Measurements from ENCODE around the gene NR4A1. TPM values are rescaled to one million over a fixed set of nuclear protein-coding genes. Genes with fewer than 3 reads are reported as not detected.

Gene NR4A1
- polyA plus RNA-seq, 1 donor from 2014 or later = 3.4 TPM

GRCh38 chr12:52058631-52059361, 7.6 kb downstream of the NR4A1 start:
- no peaks in the 10 kb centered on the region for H3K9me3 ChIP-seq (ENCODE audit: low read length)
- H2AFZ ChIP-seq (ENCODE audit: low read depth, low read length) = no peak overlapping the region
- no peaks in the 10 kb centered on the region for H3K79me2 ChIP-seq (replicated peaks; ENCODE audit: insufficient read depth, low read length)
- TF ChIP-seq RAD21 (conservative IDR thresholded peaks at IDR 0.05) = no peak
- no peak for TF ChIP-seq TAF1 (IDR thresholded peaks at IDR 0.05; ENCODE audit: low read depth)
- no peak for TF ChIP-seq REST (IDR thresholded peaks at IDR 0.05; ENCODE audit: borderline replicate concordance)
- TF ChIP-seq EZH2 (IDR thresholded peaks at IDR 0.05; ENCODE audit: borderline replicate concordance, insufficient read depth, low read length, poor library complexity, severe bottlenecking) = no peak
- TF ChIP-seq MXI1 (conservative IDR thresholded peaks at IDR 0.05; ENCODE audit: poor library complexity, severe bottlenecking) = no peak
- no peak for TF ChIP-seq CTCF (IDR thresholded peaks at IDR 0.05; ENCODE audit: poor library complexity, severe bottlenecking)
- TF ChIP-seq POLR2AphosphoS5 (IDR thresholded peaks at IDR 0.05) = no peak
- TF ChIP-seq SMC3 (conservative IDR thresholded peaks at IDR 0.05; ENCODE audit: poor library complexity) = no peak
- no peak for TF ChIP-seq EP300 (conservative IDR thresholded peaks at IDR 0.05; ENCODE audit: poor library complexity, severe bottlenecking)
- no peaks in the 10 kb centered on the region for H3K36me3 ChIP-seq (ENCODE audit: insufficient read depth, low read length)
- no peak overlapping the region for H3K4me3 ChIP-seq (ENCODE audit: low read length)
- H3K9ac ChIP-seq (ENCODE audit: low read length) = peak overlapping the region; percentile 39
- H3F3A ChIP-seq (ENCODE audit: insufficient read depth, low read length, poor library complexity, severe bottlenecking) = no peaks in the 10 kb centered on the region
- no peak overlapping the region for H3K4me2 ChIP-seq (ENCODE audit: low read length)
- no peaks in the 10 kb centered on the region for H4K20me1 ChIP-seq (ENCODE audit: insufficient read depth)
- H3K27me3 ChIP-seq (ENCODE audit: insufficient read depth, low read depth, low read length) = no peaks in the 10 kb centered on the region
- peak overlapping the region; percentile 57 for H3K27ac ChIP-seq (ENCODE audit: low read length)
- no peaks in the 10 kb centered on the region for H3K9me2 ChIP-seq (ENCODE audit: insufficient read depth, low read length)

GRCh38 chr12:52059582-52060497, 8.6 kb downstream of the NR4A1 start:
- Histone ChIP-seq H3K4me2 (ENCODE audit: low read length) (no peak overlapping the region), H3K27ac (ENCODE audit: low read length) (peak overlapping the region; percentile 57), H3K79me2 (replicated peaks; ENCODE audit: insufficient read depth, low read length) (no peaks in the 10 kb centered on the region), H3K9me2 (ENCODE audit: insufficient read depth, low read length) (no peaks in the 10 kb centered on the region), H3K9ac (ENCODE audit: low read length) (no peak overlapping the region), H3K9me3 (ENCODE audit: low read length) (no peaks in the 10 kb centered on the region), H2AFZ (ENCODE audit: low read depth, low read length) (no peak overlapping the region), H3K36me3 (ENCODE audit: insufficient read depth, low read length) (no peaks in the 10 kb centered on the region), H3K27me3 (ENCODE audit: insufficient read depth, low read depth, low read length) (no peaks in the 10 kb centered on the region), H4K20me1 (ENCODE audit: insufficient read depth) (no peaks in the 10 kb centered on the region), H3F3A (ENCODE audit: insufficient read depth, low read length, poor library complexity, severe bottlenecking) (no peaks in the 10 kb centered on the region), H3K4me3 (ENCODE audit: low read length) (no peak overlapping the region)
- TF ChIP-seq POLR2AphosphoS5 (IDR thresholded peaks at IDR 0.05) = peak; percentile 19
- no peak for TF ChIP-seq MXI1 (conservative IDR thresholded peaks at IDR 0.05; ENCODE audit: poor library complexity, severe bottlenecking)
- TF ChIP-seq REST (IDR thresholded peaks at IDR 0.05; ENCODE audit: borderline replicate concordance) = no peak
- TF ChIP-seq SMC3 (conservative IDR thresholded peaks at IDR 0.05; ENCODE audit: poor library complexity) = no peak

Measured in neural cell (in vitro differentiated cells).